KMS-11 (cell line): ENCODE results near the gene PLXNA2.

Source experiments
- H2AFZ ChIP-seq: fragments of 200-600 bp; sonication (generic); 2 replicates; pipeline ENCODE4 v1.6.1; 2016; ENCODE audit warnings: antibody characterized with exemption, mixed run types, low read depth
- H3K27ac ChIP-seq: fragments of 200-600 bp; sonication (generic); 2 replicates; pipeline ENCODE4 v1.6.1; 2016; ENCODE audit warnings: mild to moderate bottlenecking, mixed run types
- H3K27me3 ChIP-seq: fragments of 200-600 bp; sonication (generic); 2 replicates; pipeline ENCODE4 v1.6.1; 2017; ENCODE audit warnings: mild to moderate bottlenecking, low read depth, mixed run types, moderate library complexity; ENCODE audit not compliant: insufficient read depth
- H3K36me3 ChIP-seq: fragments of 200-600 bp; sonication (generic); 2 replicates; pipeline ENCODE4 v1.6.1; 2017; ENCODE audit warnings: mild to moderate bottlenecking, mixed run types; ENCODE audit not compliant: insufficient read depth
- H3K4me1 ChIP-seq: fragments of 200-600 bp; sonication (generic); 2 replicates; pipeline ENCODE4 v1.6.1; 2016; ENCODE audit warnings: mild to moderate bottlenecking, low read depth, mixed run types; ENCODE audit not compliant: poor library complexity, severe bottlenecking
- H3K4me2 ChIP-seq: fragments of 200-600 bp; sonication (generic); 2 replicates; pipeline ENCODE4 v1.7.0; 2016; ENCODE audit warnings: mild to moderate bottlenecking, mixed run types
- H3K4me3 ChIP-seq: fragments of 200-600 bp; sonication (generic); IDR thresholded peaks from 2 replicates; pipeline ENCODE4 v1.6.1; 2017; ENCODE audit warnings: low read depth, low read length, mixed read lengths; ENCODE audit not compliant: insufficient read depth
- H3K79me2 ChIP-seq: fragments of 200-600 bp; sonication (generic); 2 replicates; pipeline ENCODE4 v1.6.1; 2016; ENCODE audit warnings: low read depth, mixed run types; ENCODE audit not compliant: insufficient read depth
- H3K9ac ChIP-seq: fragments of 200-600 bp; sonication (generic); 2 replicates; pipeline ENCODE4 v1.6.1; 2016; ENCODE audit warnings: mild to moderate bottlenecking, mixed run types
- H4K20me1 ChIP-seq: fragments of 200-600 bp; sonication (generic); 2 replicates; pipeline ENCODE4 v1.6.1; 2016; ENCODE audit warnings: mild to moderate bottlenecking, mixed run types; ENCODE audit not compliant: insufficient read depth
- CTCF ChIP-seq: fragments of 200-600 bp; sonication (generic); conservative IDR thresholded peaks from 2 replicates; pipeline ENCODE4 v1.6.1; 2017; ENCODE audit warnings: low read depth, mild to moderate bottlenecking, antibody characterized with exemption, low read length, moderate library complexity, mixed read lengths

The PLXNA2 gene

GRCh38 chr1:207988326-207989165 lies 255.6 kb downstream of the PLXNA2 start:
- Histone ChIP-seq H3K27ac (no peak overlapping the region), H3K4me2 (no peak overlapping the region), H2AFZ (no peak overlapping the region), H3K79me2 (no peaks in the 10 kb centered on the region), H3K4me3 (no peak overlapping the region), H3K36me3 (no peaks in the 10 kb centered on the region), H3K4me1 (no peaks in the 10 kb centered on the region), H3K27me3 (no peaks in the 10 kb centered on the region), H3K9ac (no peak overlapping the region), H4K20me1 (no peaks in the 10 kb centered on the region)
- no peak for TF ChIP-seq CTCF

DNA sequence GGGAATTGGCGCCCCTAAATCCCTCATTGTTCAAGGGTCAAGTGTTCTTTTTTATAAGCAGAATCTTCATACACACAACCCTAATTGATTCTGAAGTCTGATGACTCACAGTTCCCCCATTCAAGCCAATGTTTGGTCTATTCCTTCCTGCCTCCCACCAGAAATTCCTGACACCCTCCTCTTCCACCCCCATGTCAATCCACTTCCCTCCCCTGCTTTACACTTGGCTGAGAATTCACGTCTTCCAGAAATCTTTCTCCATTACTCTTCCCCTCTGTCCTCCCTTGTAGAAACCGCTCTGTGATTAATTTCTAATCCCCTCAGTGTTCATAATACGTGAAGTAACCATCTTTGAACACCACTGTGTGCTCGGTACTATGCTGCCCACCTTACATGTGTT lies 257.0 kb downstream of the PLXNA2 start:
- no peaks in the 10 kb centered on the region for H3K79me2 ChIP-seq
- no peak overlapping the region for H3K4me3 ChIP-seq
- no peak overlapping the region for H3K9ac ChIP-seq
- no peak for TF ChIP-seq CTCF
- no peaks in the 10 kb centered on the region for H3K36me3 ChIP-seq
- no peak overlapping the region for H2AFZ ChIP-seq
- H3K4me2 ChIP-seq = no peak overlapping the region
- H3K27ac ChIP-seq = no peak overlapping the region
- H3K4me1 ChIP-seq = no peaks in the 10 kb centered on the region
- no peaks in the 10 kb centered on the region for H3K27me3 ChIP-seq
- no peaks in the 10 kb centered on the region for H4K20me1 ChIP-seq

GRCh38 chr1:207985996-207986395 lies 258.2 kb downstream of the PLXNA2 start:
- Histone ChIP-seq H3K9ac (no peak overlapping the region), H3K27ac (no peak overlapping the region), H3K79me2 (no peaks in the 10 kb centered on the region), H3K27me3 (no peaks in the 10 kb centered on the region), H3K4me1 (no peaks in the 10 kb centered on the region), H3K4me2 (no peak overlapping the region), H3K36me3 (no peaks in the 10 kb centered on the region), H2AFZ (no peak overlapping the region), H4K20me1 (no peaks in the 10 kb centered on the region), H3K4me3 (no peak overlapping the region)
- TF ChIP-seq CTCF = no peak

GRCh38 chr1:207984831-207985572 lies 259.2 kb downstream of the PLXNA2 start:
- no peaks in the 10 kb centered on the region for H4K20me1 ChIP-seq
- no peaks in the 10 kb centered on the region for H3K79me2 ChIP-seq
- TF ChIP-seq CTCF = no peak
- H3K9ac ChIP-seq = no peak overlapping the region
- no peak overlapping the region for H3K27ac ChIP-seq
- H3K4me3 ChIP-seq = no peak overlapping the region
- no peak overlapping the region for H2AFZ ChIP-seq
- H3K27me3 ChIP-seq = no peaks in the 10 kb centered on the region
- no peaks in the 10 kb centered on the region for H3K4me1 ChIP-seq
- no peaks in the 10 kb centered on the region for H3K36me3 ChIP-seq
- H3K4me2 ChIP-seq = no peak overlapping the region
